OCI-LY3 (cell line): ENCODE data around the gene GNA12.

Experiments used
- EZH2phosphoT487 ChIP-seq: fragments of 200-600 bp; shearing (Covaris generic); IDR thresholded peaks from 2 replicates; pipeline ENCODE4 v1.6.1; 2018; ENCODE audit warnings: antibody characterized with exemption, mixed run types, low read depth
- TF ChIP-seq, protein P1 (sequence below): fragments of 200-600, 300-600 bp; sonication (generic); IDR thresholded peaks from 2 replicates; pipeline ENCODE4 v1.5.1; 2014; ENCODE audit warnings: antibody characterized with exemption, low read length, low read depth

DNA sequence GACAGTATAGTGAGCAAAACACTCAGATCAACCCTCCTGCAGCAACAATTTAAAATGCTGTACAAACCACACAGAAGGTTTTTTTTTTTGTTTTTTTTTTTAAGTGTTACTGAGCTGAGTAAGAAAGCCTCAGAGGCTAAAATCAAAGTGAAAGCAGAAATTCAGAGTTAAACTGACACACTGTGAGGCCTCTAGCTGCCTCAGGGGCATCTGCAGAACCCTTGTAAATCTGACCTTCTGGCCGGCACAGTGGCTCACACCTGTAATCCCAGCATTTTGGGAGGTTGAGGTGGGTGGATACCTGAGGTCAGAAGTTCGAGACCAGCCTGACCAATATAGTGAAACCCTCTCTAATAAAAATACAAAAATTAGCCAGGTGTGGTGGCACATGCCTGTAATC lies 7.4 kb upstream of the GNA12 start:
- TF ChIP-seq, protein P1, sequence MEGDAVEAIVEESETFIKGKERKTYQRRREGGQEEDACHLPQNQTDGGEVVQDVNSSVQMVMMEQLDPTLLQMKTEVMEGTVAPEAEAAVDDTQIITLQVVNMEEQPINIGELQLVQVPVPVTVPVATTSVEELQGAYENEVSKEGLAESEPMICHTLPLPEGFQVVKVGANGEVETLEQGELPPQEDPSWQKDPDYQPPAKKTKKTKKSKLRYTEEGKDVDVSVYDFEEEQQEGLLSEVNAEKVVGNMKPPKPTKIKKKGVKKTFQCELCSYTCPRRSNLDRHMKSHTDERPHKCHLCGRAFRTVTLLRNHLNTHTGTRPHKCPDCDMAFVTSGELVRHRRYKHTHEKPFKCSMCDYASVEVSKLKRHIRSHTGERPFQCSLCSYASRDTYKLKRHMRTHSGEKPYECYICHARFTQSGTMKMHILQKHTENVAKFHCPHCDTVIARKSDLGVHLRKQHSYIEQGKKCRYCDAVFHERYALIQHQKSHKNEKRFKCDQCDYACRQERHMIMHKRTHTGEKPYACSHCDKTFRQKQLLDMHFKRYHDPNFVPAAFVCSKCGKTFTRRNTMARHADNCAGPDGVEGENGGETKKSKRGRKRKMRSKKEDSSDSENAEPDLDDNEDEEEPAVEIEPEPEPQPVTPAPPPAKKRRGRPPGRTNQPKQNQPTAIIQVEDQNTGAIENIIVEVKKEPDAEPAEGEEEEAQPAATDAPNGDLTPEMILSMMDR, result no peak
- no peak for TF ChIP-seq EZH2phosphoT487
